SH-SY5Y (cell line): ENCODE measurements around the gene SYTL2.

Experiments used
- GATA2 ChIP-seq: IDR thresholded peaks from 2 replicates; pipeline ENCODE4 v1.6.1; 2011; ENCODE audit warnings: mild to moderate bottlenecking, low read depth, low read length
- GATA3 ChIP-seq: IDR thresholded peaks from 2 replicates; pipeline ENCODE4 v1.6.1; 2011; ENCODE audit warnings: low read depth, mild to moderate bottlenecking, low read length, moderate library complexity

DNA sequence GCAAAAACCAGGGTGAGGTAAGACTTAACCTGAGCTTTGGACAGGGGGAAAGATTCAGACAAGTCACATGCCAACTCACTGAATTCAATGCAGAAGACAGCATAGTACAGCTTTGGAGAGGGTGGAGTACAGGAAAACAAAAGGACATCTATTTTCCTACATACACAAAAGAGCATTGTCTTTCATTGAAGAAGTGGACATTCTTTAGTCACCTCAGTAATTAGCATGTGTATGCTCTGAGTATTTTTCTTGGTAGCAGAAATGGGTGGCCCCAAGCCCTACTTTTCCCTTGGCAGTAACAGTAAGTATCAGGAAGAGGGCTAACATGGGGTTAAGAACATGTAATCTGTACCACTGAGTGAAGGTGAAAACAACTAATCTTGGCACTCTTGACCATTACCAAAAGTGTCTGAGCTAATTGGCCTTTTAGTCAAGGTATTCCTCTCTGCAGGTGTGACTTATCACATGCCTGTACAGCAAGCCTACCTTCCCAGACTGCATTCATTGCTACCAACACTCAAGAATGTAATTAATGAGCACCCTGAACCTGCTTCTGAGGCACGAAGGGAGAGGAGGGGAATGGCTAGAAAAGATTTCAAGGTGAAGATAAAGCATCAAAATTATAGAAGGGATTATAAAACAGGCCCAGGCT lies 33.9 kb downstream of the SYTL2 start:
- TF ChIP-seq GATA2 (no peak), GATA3 (no peak)
